H7 (cell line): ENCODE measurements around the gene KRT78. TPM values are rescaled to one million over a fixed set of nuclear protein-coding genes. Genes with fewer than 3 reads are reported as not detected.

Experiments used
- DNase-seq: peaks from one replicate; pipeline ENCODE4 v3.0.0; 2012
- H3K27me3 ChIP-seq: 2 replicates; pipeline ENCODE4 v1.6.0; 2011; ENCODE audit warnings: mild to moderate bottlenecking, low read length; ENCODE audit not compliant: control insufficient read depth, insufficient read depth
- H3K36me3 ChIP-seq: replicated peaks from 2 replicates; pipeline ENCODE4 v1.5.1; 2011; ENCODE audit warnings: low read length; ENCODE audit not compliant: control insufficient read depth, insufficient read depth
- H3K4me3 ChIP-seq: 2 replicates; pipeline ENCODE4 v1.5.1; 2011; ENCODE audit warnings: low read depth, mild to moderate bottlenecking, control low read depth, low read length, moderate library complexity; ENCODE audit not compliant: insufficient read depth
- total RNA-seq: library from RNA; depleted of rRNA; stranded (reverse); fragments of >200 nt; shearing (Covaris generic); gene quantifications from 2 replicates; pipeline ENCODE4 v1.2.3, GENCODE V29; 2014

The KRT78 gene
- total RNA-seq, 1 experiment from 2014 or later, result not detected

DNA sequence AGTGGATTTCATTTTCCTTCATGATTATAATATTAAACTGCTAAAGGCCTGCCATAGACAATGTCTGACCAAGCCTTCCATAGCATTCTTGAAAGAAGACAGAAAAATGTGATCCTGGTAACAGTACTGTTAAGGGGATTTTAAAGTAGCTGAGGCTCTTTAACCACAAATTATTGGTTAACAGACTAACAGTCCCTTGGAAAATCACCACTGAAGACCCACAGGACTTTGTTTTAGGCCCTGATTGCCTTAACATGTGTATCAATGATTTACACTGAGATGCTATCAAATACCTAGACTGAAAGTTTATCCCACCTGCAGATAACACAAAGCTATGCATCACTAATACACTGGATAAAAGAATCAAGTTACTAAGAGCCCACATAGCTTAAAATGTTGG, 20.6 kb downstream of the KRT78 start:
- DNase-seq, result no peak

GRCh38 chr12:52827499-52828090, 21.2 kb downstream of the KRT78 start:
- Histone ChIP-seq H3K4me3 (no peak overlapping the region), H3K36me3 (no peaks in the 10 kb centered on the region), H3K27me3 (no peaks in the 10 kb centered on the region; the same call in 1 of the 2 replicates)
- DNase-seq, result no peak

More for the DNA sequence above, 20.6 kb downstream of the KRT78 start:
- Histone ChIP-seq H3K4me3 (no peak overlapping the region), H3K36me3 (no peaks in the 10 kb centered on the region), H3K27me3 (no peaks in the 10 kb centered on the region; the same call in 1 of the 2 replicates)

GRCh38 chr12:52826611-52827498, 21.9 kb downstream of the KRT78 start:
- Histone ChIP-seq H3K27me3 (no peaks in the 10 kb centered on the region; the same call in 1 of the 2 replicates), H3K36me3 (no peaks in the 10 kb centered on the region), H3K4me3 (no peak overlapping the region)
- no peak for DNase-seq

- no peak overlapping the region for H3K4me3 ChIP-seq
- no peak for DNase-seq
- H3K36me3 ChIP-seq, result no peaks in the 10 kb centered on the region
- no peaks in the 10 kb centered on the region; the same call in 1 of the 2 replicates for H3K27me3 ChIP-seq
Measured at GRCh38 chr12:52825961-52826360, 22.8 kb downstream of the KRT78 start.

GRCh38 chr12:52824741-52825410, 23.9 kb downstream of the KRT78 start:
- Histone ChIP-seq H3K27me3 (no peaks in the 10 kb centered on the region; the same call in 1 of the 2 replicates), H3K4me3 (no peak overlapping the region), H3K36me3 (no peaks in the 10 kb centered on the region)
- no peak for DNase-seq

DNA sequence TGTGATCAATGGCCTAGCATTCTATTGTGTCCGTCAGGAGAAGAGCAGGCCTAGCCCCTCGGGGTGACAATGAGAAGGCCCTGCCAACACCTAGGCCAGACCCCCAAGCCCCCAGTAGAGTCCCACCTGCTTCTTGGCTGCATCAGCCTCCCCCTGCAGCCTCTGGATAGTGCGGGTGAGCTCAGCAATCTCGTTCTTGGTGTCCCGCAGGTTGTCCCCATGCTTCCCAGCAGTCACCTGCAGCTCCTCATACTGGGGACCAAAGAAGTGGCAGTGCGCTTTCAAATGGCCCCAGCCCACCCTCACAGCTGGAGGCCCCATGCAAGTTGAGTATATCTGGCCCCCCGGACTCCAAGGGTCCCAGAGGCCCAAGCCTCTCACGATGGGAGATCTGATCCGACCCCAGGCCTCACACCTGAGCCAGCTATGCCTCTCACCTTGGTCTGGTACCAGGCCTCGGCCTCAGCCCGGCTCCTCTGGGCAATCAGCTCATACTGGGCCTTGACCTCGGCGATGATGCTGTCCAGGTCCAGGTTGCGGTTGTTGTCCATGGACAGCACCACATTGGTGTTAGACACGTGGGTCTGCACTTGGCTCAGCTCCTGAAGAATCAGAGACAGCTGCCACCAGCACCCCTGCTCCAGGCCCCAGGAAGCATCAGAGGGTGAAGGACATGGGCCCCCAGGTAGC, 24.9 kb downstream of the KRT78 start:
- no peaks in the 10 kb centered on the region for H3K36me3 ChIP-seq
- no peak for DNase-seq
- H3K4me3 ChIP-seq, result no peak overlapping the region
- H3K27me3 ChIP-seq, result no peaks in the 10 kb centered on the region

GRCh38 chr12:52822771-52823510, 25.9 kb downstream of the KRT78 start:
- Histone ChIP-seq H3K36me3 (no peaks in the 10 kb centered on the region), H3K4me3 (no peak overlapping the region), H3K27me3 (no peaks in the 10 kb centered on the region)
- DNase-seq, result peak; percentile 30

- DNase-seq, result peak; percentile 31
- no peak overlapping the region for H3K4me3 ChIP-seq
- H3K27me3 ChIP-seq, result no peaks in the 10 kb centered on the region
- H3K36me3 ChIP-seq, result no peaks in the 10 kb centered on the region
Measured at GRCh38 chr12:52821826-52822660, 26.8 kb downstream of the KRT78 start.

- Histone ChIP-seq H3K27me3 (no peaks in the 10 kb centered on the region), H3K36me3 (no peaks in the 10 kb centered on the region), H3K4me3 (no peak overlapping the region)
- no peak for DNase-seq
Measured at GRCh38 chr12:52821071-52821730, 27.6 kb downstream of the KRT78 start.

DNA sequence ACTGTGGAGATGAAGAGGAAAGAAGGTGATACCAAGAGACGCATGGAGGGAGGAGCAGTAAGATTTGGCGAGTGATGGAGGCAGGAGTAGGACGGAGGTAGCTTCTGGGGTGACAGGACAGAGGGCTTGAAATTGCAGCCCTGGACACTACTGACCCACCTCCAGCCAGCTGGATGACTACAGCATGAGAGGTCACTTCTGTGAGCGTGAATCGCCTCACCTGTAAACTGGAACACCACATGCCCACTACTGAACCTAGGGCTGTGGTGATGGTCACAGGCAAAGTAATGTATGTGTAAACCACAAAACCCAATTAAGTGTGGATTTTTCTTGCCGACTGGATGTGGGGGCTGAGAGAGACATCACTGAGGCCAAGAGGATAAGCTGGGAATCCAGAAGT, 28.3 kb downstream of the KRT78 start:
- Histone ChIP-seq H3K36me3 (no peaks in the 10 kb centered on the region), H3K4me3 (no peak overlapping the region), H3K27me3 (no peaks in the 10 kb centered on the region)
- DNase-seq, result no peak

DNA sequence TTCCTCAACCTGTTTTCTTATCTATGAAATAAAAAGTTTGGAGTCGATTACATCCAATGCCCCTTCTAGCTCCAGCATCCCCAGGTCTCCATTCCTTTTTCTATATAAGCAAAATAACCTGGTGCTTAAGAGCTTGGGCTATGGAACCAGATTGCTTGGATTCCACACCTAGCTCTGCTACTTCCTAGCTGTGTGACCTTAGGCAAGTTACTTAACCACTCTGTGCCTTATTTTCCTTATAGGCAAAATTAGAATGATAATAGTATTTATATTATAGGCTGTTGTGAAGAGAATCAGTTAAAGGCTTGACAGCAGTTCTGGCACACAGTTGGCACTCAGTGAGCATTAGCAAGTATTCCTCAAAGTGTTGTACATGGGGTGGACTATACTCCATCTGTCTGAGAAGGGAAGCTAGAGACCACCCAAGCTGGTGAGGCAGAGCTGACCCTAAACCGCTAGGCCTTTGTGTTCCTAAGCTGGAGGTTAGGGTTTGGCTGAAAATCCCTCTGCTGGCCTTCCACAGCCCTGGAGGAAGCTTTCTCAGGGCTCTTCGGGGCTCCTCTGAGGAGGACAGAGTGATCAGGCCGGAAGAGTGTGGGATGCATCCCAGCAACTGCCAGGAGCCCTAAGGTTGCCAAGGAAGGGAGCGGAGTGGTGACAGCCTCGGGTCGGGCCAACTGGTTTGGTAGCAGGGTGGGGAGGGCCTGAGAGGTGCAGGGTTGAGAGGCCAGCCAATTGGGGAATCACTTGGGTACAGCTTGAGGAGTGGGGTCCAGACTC, 28.9 kb downstream of the KRT78 start:
- Histone ChIP-seq H3K4me3 (no peak overlapping the region), H3K27me3 (no peaks in the 10 kb centered on the region), H3K36me3 (no peaks in the 10 kb centered on the region)
- peak; percentile 22 for DNase-seq

DNA sequence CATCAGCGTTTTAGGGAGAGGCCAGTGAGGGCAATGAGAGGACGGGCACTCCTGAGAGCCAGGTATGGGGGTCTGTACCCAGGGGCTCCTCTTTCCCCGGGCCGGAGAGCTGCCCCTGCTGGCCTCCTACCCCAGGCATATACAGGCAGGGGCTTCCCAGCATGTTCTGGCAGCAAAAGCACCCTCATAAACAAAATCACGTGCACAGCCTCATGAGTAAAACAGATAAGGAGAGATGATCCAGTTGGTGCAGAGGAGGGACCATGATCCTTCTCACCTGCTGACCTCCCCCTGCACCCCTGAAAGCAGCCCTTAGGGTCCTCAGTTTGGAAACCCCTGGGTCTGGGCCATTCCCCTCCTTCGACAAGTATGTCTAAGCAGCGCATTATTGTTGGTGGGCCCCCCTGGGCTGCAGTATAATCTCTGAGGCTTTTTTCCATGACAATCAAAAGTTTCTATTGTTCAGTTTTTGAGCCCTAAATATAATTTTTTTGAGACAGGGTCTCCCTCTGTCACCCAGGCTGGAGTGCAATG, 29.8 kb downstream of the KRT78 start:
- Histone ChIP-seq H3K27me3 (no peaks in the 10 kb centered on the region), H3K4me3 (no peak overlapping the region), H3K36me3 (no peaks in the 10 kb centered on the region)
- no peak for DNase-seq
